Measurements from ENCODE around the gene RNF113B.

- TF ChIP-seq POLR2A (IDR thresholded peaks at IDR 0.05) (no peak), CTCF (IDR thresholded peaks at IDR 0.05 in 8 of 11, conservative IDR thresholded peaks at IDR 0.05 in 3 of 11) (no peak)
Observed at GRCh38 chr13:98201984-98202383, 24.9 kb upstream of the RNF113B start.

Data from spleen (tissue), 7 donors.